Measurements from ENCODE around the gene CHPT1. TPM values are rescaled to one million over a fixed set of nuclear protein-coding genes. Genes with fewer than 3 reads are reported as not detected.
"Not testable (repeated sequence)": the region's sequence is repeated elsewhere in the genome, so short reads cannot be mapped to it uniquely, and the experiment has no call there.

The CHPT1 gene
- total RNA-seq, 2 experiments from 2014 or later: 17.1 to 20.0 TPM

DNA sequence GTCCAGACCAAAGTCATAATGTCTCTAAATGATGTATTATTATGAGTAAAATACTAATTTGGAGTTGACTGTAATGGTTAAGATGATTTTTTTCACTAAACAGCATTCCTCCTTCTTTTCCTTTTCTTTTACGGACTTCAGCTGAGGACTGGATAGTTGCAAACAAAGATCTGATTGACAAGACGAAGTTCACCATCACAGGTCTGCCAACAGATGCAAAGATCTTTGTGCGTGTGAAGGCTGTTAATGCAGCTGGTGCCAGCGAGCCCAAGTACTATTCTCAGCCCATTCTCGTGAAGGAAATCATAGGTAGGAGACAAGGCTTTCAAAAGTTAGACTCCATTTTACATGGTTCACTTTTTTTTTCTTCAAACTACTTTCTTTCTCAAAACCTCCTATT, 29.8 kb upstream of the CHPT1 start:
- CTCF ChIA-PET: interaction anchor here (0.9 kb wide), 1 partner anchor 102 kb away, joined by 4 read pairs; no protein-coding TSS in a partner anchor
- intact Hi-C loops (cut with micrococcal nuclease): no loop called here
- no peaks in the 10 kb centered on the region for H3K9me3 Mint-ChIP-seq

DNA sequence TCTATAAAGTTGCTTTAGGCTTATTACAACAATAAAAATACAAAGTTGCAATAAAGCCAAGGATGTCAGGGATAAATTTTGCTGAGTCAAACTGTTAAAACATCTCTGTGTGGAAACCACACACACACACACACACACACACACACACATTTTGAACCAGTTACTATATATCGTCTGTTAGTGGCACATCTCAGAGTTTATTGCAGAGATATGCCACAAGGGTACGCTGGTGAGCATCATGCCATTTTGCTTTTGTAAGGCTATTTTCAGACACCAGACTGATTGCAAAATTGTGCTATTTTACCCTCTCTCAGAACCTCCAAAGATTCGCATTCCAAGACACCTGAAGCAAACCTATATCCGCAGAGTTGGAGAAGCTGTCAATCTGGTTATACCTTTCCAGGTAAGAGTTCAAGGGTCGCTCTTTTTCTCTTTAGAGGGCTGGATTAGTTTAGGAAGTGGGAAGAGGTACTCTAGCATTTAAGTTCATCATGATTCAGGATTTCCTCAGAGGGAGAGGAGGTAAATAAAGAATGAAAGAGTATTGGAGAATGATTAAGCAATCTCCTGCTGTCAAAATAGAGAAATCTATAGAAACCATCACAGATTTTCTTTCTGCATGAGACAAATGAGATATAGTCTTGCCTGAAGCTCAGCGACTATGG, 27.3 kb upstream of the CHPT1 start:
- CTCF ChIA-PET: interaction anchor here (0.6 kb wide), 3 partner anchors 30 to 245 kb away, joined by 3 to 6 read pairs (median 3); no protein-coding TSS in a partner anchor
- Mint-ChIP-seq H3K4me1 (ENCODE audit: low read depth) (peaks cover 22% of the 10 kb centered on the region), H3K36me3 (ENCODE audit: low read depth) (no peaks in the 10 kb centered on the region), H3K27ac (no peak overlapping the region), H3K9me3 (no peaks in the 10 kb centered on the region), H3K4me3 (no peak overlapping the region), H3K27me3 (ENCODE audit: low read depth) (peaks cover 2% of the 10 kb centered on the region)
- DNase-seq: peak; percentile 70
- intact Hi-C loops (cut with micrococcal nuclease): loop anchor here (1.0 to 2.0 kb wide), 3 partner anchors 27 to 161 kb away; partner anchors contain the start of genes CHPT1 and GNPTAB

More for the DNA sequence above, 29.8 kb upstream of the CHPT1 start:
- no peak overlapping the region for H3K27ac Mint-ChIP-seq
- peaks cover 22% of the 10 kb centered on the region for H3K4me1 Mint-ChIP-seq (ENCODE audit: low read depth)
- peaks cover 2% of the 10 kb centered on the region for H3K27me3 Mint-ChIP-seq (ENCODE audit: low read depth)
- no peaks in the 10 kb centered on the region for H3K36me3 Mint-ChIP-seq (ENCODE audit: low read depth)
- H3K4me3 Mint-ChIP-seq: no peak overlapping the region
- DNase-seq: no peak

DNA sequence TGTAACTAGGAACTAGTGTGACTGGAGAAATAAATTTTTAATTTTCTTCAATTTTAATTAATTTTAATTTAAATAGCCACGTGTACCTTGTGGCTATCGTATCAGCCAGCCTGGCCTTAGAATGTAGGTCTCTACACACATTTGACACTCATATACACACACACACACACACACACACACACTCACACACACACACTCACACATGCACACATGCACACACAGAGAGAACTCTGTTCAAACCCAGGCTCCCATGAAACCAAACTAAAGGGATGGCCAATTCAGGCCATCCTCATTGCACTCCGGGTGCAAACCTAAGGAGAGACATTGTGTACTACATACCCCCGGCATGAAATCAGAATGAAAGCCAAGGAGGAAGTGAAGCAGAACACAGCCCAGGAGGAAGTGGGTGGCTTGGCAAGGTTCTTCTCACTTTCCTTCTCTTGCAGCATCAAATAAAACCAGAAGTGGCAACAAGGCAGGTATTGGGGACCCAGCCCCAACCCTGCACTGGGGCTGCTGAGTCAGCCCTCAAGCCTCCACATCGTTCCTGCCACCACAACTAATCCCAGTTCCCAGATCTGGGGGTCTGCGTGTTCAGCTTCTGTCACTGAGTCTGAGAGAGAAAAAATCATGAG, 26.2 kb upstream of the CHPT1 start:
- Mint-ChIP-seq H3K4me1 (ENCODE audit: low read depth) (peaks cover 22% of the 10 kb centered on the region), H3K4me3 (peak overlapping the region; percentile 28), H3K27ac (peak overlapping the region; percentile 48), H3K27me3 (ENCODE audit: low read depth) (peaks cover 2% of the 10 kb centered on the region), H3K36me3 (ENCODE audit: low read depth) (no peaks in the 10 kb centered on the region), H3K9me3 (no peaks in the 10 kb centered on the region)
- intact Hi-C loops (cut with micrococcal nuclease): loop anchor here (2.0 kb wide), 1 partner anchor 160 kb away; the partner anchor contains the start of gene GNPTAB
- DNase-seq: peak; percentile 62
- CTCF ChIA-PET: interaction anchor here (0.6 kb wide), 1 partner anchor 12 kb away, joined by 3 read pairs; no protein-coding TSS in a partner anchor

DNA sequence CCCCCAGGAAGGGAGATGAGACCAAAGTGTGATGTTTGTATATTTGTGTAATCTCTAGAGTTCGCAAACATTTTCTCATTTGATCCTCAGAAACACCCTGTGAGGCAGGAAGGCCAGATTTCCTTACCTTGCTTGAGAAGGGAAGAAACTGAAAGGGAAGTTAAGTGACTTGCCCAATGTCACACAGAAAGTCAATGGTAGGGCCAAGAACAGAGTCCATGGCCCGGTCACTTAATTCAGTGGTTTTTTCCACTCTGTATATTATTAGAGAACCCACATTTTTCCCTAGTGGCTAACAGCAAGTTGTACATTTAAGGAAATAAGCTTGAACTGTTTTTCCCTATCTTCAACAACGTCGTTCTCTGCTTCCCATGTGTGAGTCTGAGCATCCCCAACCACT, 25.6 kb upstream of the CHPT1 start:
- Mint-ChIP-seq H3K4me3 (peak overlapping the region; percentile 28), H3K27ac (no peak overlapping the region), H3K27me3 (ENCODE audit: low read depth) (no peaks in the 10 kb centered on the region), H3K4me1 (ENCODE audit: low read depth) (peaks cover 22% of the 10 kb centered on the region), H3K9me3 (no peaks in the 10 kb centered on the region), H3K36me3 (ENCODE audit: low read depth) (no peaks in the 10 kb centered on the region)
- intact Hi-C loops (cut with micrococcal nuclease): loop anchor here (2.0 kb wide), 1 partner anchor 159 kb away; the partner anchor contains the start of gene GNPTAB
- CTCF ChIA-PET: interaction anchor here (0.6 kb wide), 2 partner anchors 12 to 149 kb away, joined by 3 to 4 read pairs; no protein-coding TSS in a partner anchor
- no peak for DNase-seq

DNA sequence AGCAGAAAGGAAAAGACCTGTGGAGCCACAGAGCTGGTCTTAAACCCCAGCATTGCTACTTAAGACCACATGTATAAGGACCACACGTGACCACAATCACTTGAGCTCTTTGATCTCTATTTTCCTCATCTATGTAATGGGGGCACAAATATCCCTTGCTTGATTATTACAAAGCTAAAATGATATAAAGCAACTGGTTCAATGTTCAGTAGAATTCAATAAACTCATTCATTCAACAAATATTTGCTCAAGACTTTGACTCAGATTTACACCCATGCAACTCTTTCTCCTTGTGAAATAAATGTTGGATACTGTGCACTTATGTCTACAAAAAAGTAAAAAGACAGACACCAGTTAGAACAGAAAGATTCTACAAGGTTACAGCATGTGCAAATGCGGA, 21.9 kb upstream of the CHPT1 start:
- H3K9me3 Mint-ChIP-seq: no peaks in the 10 kb centered on the region
- H3K36me3 Mint-ChIP-seq (ENCODE audit: low read depth): no peaks in the 10 kb centered on the region
- H3K4me1 Mint-ChIP-seq (ENCODE audit: low read depth): peaks cover 15% of the 10 kb centered on the region
- CTCF ChIA-PET: interaction anchor here (0.9 kb wide), 1 partner anchor 21 kb away, joined by 3 read pairs; no protein-coding TSS in a partner anchor
- no peaks in the 10 kb centered on the region for H3K27me3 Mint-ChIP-seq (ENCODE audit: low read depth)
- intact Hi-C loops (cut with micrococcal nuclease): no loop called here
- no peak overlapping the region for H3K4me3 Mint-ChIP-seq
- no peak for DNase-seq
- no peak overlapping the region for H3K27ac Mint-ChIP-seq

DNA sequence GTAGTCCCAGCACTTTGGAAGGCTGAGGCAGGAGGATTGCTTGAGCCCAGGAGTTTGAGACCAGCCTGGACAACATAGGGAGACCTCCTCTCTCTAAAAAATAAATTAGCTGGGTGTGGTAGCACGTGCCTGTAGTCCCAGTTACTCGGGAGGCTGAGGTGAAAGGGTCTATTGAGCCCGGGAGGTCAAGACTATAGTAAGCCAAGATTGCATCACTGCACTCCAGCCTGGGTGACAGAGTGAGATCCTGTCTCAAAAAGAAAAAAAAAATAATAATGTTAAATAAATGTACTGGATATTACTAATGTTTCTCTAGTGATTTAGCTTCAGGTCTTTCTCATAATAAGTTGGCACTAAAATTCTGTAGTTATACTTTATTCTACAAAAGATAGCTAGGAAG, 20.9 kb upstream of the CHPT1 start:
- H3K27me3 Mint-ChIP-seq (ENCODE audit: low read depth); intact Hi-C loops (cut with micrococcal nuclease); CTCF ChIA-PET; H3K4me3 Mint-ChIP-seq; DNase-seq; H3K9me3 Mint-ChIP-seq; H3K36me3 Mint-ChIP-seq (ENCODE audit: low read depth); H3K4me1 Mint-ChIP-seq (ENCODE audit: low read depth); H3K27ac Mint-ChIP-seq: not testable (repeated sequence)

DNA sequence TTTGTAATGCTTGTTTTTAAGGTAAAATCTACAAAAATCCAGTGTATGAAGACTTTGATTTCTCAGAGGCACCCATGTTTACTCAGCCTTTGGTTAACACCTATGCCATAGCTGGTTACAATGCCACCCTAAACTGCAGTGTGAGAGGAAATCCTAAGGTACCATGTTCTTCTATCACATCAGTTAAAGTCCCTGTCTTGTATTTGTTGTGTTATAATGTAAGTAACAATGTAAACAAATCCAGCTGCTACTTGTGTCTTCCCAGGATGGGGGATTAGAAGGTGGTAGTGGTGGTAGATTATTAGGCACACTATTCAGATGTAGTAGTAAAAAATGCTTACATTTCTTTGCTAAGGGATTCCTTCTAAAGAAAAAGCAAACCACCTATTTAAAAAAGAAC, 19.4 kb upstream of the CHPT1 start:
- Mint-ChIP-seq H3K36me3 (ENCODE audit: low read depth) (no peaks in the 10 kb centered on the region), H3K4me3 (no peak overlapping the region), H3K27ac (no peak overlapping the region), H3K9me3 (no peaks in the 10 kb centered on the region), H3K4me1 (ENCODE audit: low read depth) (no peaks in the 10 kb centered on the region), H3K27me3 (ENCODE audit: low read depth) (no peaks in the 10 kb centered on the region)
- CTCF ChIA-PET: no interaction called here
- no peak for DNase-seq
- intact Hi-C loops (cut with micrococcal nuclease): no loop called here

DNA sequence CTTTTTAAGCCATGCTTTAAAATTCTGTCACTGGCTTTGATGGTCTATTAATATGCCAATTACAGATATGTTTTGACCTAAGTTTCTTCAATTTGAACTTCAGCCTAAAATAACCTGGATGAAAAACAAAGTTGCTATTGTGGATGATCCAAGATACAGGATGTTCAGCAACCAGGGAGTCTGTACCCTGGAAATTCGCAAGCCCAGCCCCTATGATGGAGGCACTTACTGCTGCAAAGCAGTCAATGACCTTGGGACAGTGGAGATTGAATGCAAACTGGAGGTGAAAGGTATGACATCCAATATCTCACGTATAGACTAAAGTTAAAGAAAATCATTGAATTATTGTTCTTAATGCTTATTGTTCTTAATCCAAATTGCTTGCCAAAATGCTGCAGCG, 17.2 kb upstream of the CHPT1 start:
- CTCF ChIA-PET: no interaction called here
- Mint-ChIP-seq H3K27ac (no peak overlapping the region), H3K27me3 (ENCODE audit: low read depth) (peaks cover 3% of the 10 kb centered on the region), H3K4me3 (no peak overlapping the region), H3K36me3 (ENCODE audit: low read depth) (no peaks in the 10 kb centered on the region), H3K9me3 (no peaks in the 10 kb centered on the region), H3K4me1 (ENCODE audit: low read depth) (no peaks in the 10 kb centered on the region)
- no peak for DNase-seq
- intact Hi-C loops (cut with micrococcal nuclease): no loop called here

DNA sequence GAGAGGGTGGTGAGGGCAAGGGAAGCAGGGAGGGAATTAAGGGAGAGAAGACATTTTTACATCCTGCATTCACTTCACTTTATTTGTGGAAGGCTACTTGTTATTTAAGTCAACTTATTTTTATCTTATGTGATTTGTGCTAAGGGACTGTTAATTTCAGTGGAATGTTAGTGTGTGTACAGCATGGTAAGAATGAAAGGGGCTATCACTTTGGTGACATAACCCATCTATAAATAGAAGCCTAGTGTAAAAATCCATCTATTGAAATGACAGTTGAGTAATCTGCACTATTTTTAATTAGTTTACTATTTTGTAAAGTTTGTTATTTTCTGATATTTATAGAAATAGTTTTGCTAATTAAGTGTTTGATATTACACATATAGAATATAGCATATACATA, 16.8 kb upstream of the CHPT1 start:
- Mint-ChIP-seq H3K36me3 (ENCODE audit: low read depth) (no peaks in the 10 kb centered on the region), H3K27ac (no peak overlapping the region), H3K4me3 (no peak overlapping the region), H3K4me1 (ENCODE audit: low read depth) (no peaks in the 10 kb centered on the region), H3K27me3 (ENCODE audit: low read depth) (peaks cover 3% of the 10 kb centered on the region), H3K9me3 (no peaks in the 10 kb centered on the region)
- CTCF ChIA-PET: no interaction called here
- intact Hi-C loops (cut with micrococcal nuclease): no loop called here
- no peak for DNase-seq

DNA sequence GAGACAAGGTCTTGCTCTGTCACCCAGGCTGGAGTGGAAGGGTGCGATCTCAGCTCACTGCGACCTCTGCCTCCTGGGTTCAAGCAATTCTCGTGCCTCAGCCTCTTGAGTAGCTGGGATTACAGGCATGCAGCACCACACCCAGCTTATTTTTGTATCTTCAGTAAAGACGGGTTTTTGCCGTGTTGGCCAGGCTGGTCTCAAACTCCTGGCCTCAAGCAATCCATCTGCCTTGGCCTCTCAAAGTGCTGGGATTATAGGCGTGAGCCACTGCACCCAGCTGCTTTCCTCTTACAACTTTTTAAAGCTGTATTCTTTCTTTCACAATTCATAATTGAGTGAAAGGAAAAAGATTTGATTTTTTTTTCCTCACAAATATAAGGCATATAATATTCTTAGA, 15.8 kb upstream of the CHPT1 start:
- H3K4me3 Mint-ChIP-seq; intact Hi-C loops (cut with micrococcal nuclease); CTCF ChIA-PET; H3K4me1 Mint-ChIP-seq (ENCODE audit: low read depth); H3K27ac Mint-ChIP-seq; DNase-seq; H3K27me3 Mint-ChIP-seq (ENCODE audit: low read depth); H3K36me3 Mint-ChIP-seq (ENCODE audit: low read depth); H3K9me3 Mint-ChIP-seq: not testable (repeated sequence)

DNA sequence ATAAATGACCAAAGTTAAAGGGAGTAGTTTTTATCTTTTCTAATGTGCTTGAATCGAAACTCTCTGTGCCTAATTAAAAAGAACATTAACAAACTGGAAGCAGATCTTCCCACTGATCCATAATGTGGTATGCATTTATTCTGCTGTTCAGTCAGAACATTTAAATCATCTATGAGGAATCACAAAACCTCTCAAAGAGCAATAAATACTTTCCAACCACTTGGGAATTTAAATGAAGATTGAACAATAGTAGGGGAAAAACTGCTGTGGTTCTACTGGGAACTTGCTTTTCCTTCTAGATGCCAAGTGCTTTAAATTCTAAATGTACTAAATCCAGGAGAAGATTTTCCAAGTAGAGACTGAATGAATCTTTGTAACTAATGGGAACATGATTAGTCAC, 12.3 kb upstream of the CHPT1 start:
- no peak for DNase-seq
- Mint-ChIP-seq H3K4me3 (no peak overlapping the region), H3K27me3 (ENCODE audit: low read depth) (peaks cover 3% of the 10 kb centered on the region), H3K9me3 (no peaks in the 10 kb centered on the region), H3K4me1 (ENCODE audit: low read depth) (no peaks in the 10 kb centered on the region), H3K36me3 (ENCODE audit: low read depth) (no peaks in the 10 kb centered on the region), H3K27ac (no peak overlapping the region)
- intact Hi-C loops (cut with micrococcal nuclease): no loop called here
- CTCF ChIA-PET: no interaction called here

DNA sequence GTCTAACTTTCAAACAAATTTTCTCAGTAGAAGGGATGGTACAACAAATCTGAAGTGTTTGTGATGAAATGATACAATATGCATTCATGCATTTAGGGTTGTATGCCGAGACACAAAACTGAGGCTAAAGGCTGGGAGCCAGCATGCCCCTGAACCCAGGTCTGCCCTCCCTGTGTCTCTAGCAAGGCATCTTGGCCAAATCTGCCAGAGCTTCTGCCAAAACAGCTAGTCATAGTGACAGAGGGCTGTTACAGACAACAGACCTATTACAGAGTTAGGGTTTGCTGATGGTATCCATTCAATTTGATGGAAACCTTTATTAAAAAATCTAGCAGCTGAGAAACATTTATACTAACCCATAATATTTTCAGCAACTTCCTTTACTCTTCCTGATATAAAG, 11.3 kb upstream of the CHPT1 start:
- DNase-seq: no peak
- H3K36me3 Mint-ChIP-seq (ENCODE audit: low read depth): no peaks in the 10 kb centered on the region
- H3K27ac Mint-ChIP-seq: no peak overlapping the region
- H3K4me1 Mint-ChIP-seq (ENCODE audit: low read depth): no peaks in the 10 kb centered on the region
- intact Hi-C loops (cut with micrococcal nuclease): no loop called here
- peaks cover 3% of the 10 kb centered on the region for H3K27me3 Mint-ChIP-seq (ENCODE audit: low read depth)
- no peak overlapping the region for H3K4me3 Mint-ChIP-seq
- CTCF ChIA-PET: no interaction called here
- H3K9me3 Mint-ChIP-seq: no peaks in the 10 kb centered on the region

Measured in activated naive CD4-positive, alpha-beta T cell treated with anti-CD3 and anti-CD28 coated beads for 36 hours (primary cell).